ENCODE data around the gene OR1N2.

- TF ChIP-seq POLR2A (IDR thresholded peaks at IDR 0.05; ENCODE audit: control extremely low read depth in 1 of 2, low read depth in 2 of 2, low read length in 2 of 2): no peak
- no peak for TF ChIP-seq CBX5 (IDR thresholded peaks at IDR 0.05; ENCODE audit: low read depth, low read length)
- TF ChIP-seq CTCF (IDR thresholded peaks at IDR 0.05; ENCODE audit: control extremely low read depth in 1 of 3, insufficient read depth in 1 of 3, low read depth in 1 of 3, low read length in 3 of 3): no peak
- no peak for TF ChIP-seq SRF (IDR thresholded peaks at IDR 0.05; ENCODE audit: low read depth, low read length)
- no peak for TF ChIP-seq SIX5 (IDR thresholded peaks at IDR 0.05; ENCODE audit: low read depth, low read length)
- TF ChIP-seq SP1 (IDR thresholded peaks at IDR 0.05; ENCODE audit: low read depth, low read length): no peak
- TF ChIP-seq EZH2 (IDR thresholded peaks at IDR 0.05; ENCODE audit: low read depth, low read length, severe bottlenecking): no peak
- no peak for TF ChIP-seq ZNF274 (IDR thresholded peaks at IDR 0.05; ENCODE audit: borderline replicate concordance, extremely low read depth, low read length)
- no peak for TF ChIP-seq ATF3 (IDR thresholded peaks at IDR 0.05; ENCODE audit: insufficient read depth, low read depth, low read length)
Measured at GRCh38 chr9:122526602-122527001, 26.3 kb upstream of the OR1N2 start.

All from H1 (cell line).